ENCODE data around the gene ABCA4. TPM values are rescaled to one million over a fixed set of nuclear protein-coding genes. Genes with fewer than 3 reads are reported as not detected.
A peak's percentile ranks its signal among the peaks of the same experiment; 100 is the strongest.

The ABCA4 gene
- total RNA-seq, 4 donors from 2014 or later: 0.19 to 1.7 (median 0.45) TPM

DNA sequence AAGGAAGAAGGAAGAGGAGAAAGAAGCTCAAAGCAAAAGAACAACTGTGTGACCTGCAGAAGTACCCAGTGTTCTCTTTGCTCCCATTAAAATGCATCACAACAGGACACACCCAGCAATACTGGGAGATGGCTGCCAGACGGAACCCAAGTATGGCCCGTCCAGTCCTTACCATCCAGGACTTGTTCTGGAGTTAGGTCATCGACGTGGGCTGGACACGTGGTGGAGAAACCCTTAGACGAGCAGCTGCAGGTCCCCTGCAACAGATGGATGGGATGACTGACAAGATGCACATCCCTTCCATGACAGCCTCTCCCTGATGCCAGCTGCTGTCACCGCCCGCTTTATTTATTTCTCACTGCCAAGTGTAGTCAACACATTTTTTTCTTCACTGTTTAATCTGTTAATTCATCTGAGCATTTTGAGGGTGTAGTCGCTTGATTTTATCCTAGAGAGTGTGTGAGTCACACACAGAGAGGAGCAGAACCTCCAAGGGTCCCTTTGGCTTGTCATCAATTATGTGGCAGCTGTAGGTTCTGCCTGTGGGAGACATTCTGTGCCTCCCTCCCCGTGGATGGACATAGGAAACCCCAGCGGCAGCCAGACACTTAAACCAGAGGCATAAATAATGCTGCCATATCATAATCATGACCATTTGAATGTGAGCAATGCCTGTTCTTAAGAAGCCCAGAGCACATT lies 80.9 kb downstream of the ABCA4 start:
- peaks cover 23 to 44% (median 30%) of the 10 kb centered on the region in 4 donors for H3K4me1 ChIP-seq
- WGBS: 85% methylated on average over 11 of the region's 11 CpGs
- no peaks in the 10 kb centered on the region for H3K9me3 ChIP-seq
- DNase-seq (ENCODE audit: extremely low spot score): no peak
- H3K27me3 ChIP-seq: no peaks in the 10 kb centered on the region
- no peaks in the 10 kb centered on the region for H3K36me3 ChIP-seq
- H3K4me3 ChIP-seq: no peak overlapping the region
- H3K27ac ChIP-seq (replicated peaks in 1 of 4): peak overlapping the region; percentile 3 to 52 (median 46)
- intact Hi-C loops (cut with DNase I): no loop called here
- TF ChIP-seq EP300 (IDR thresholded peaks at IDR 0.05) (no peak), POLR2AphosphoS5 (IDR thresholded peaks at IDR 0.05) (no peak), CTCF (IDR thresholded peaks at IDR 0.05) (no peak), POLR2A (IDR thresholded peaks at IDR 0.05; ENCODE audit: low read depth) (no peak)

GRCh38 chr1:94039514-94039870 lies 81.5 kb downstream of the ABCA4 start:
- TF ChIP-seq EP300 (IDR thresholded peaks at IDR 0.05): no peak
- TF ChIP-seq CTCF (IDR thresholded peaks at IDR 0.05): peak; percentile 60 to 80 (median 69)
- WGBS: 5% methylated on average over 4 of the region's 4 CpGs
- H3K4me1 ChIP-seq: peaks cover 18 to 39% (median 24%) of the 10 kb centered on the region in 4 donors
- H3K36me3 ChIP-seq: no peaks in the 10 kb centered on the region
- intact Hi-C loops (cut with DNase I): no loop called here
- no peak overlapping the region for H3K4me3 ChIP-seq
- DNase-seq (ENCODE audit: extremely low spot score): no peak
- no peaks in the 10 kb centered on the region for H3K27me3 ChIP-seq
- no peaks in the 10 kb centered on the region for H3K9me3 ChIP-seq
- H3K27ac ChIP-seq (replicated peaks in 1 of 4): peak overlapping the region; percentile 3 to 52 (median 46)

DNA sequence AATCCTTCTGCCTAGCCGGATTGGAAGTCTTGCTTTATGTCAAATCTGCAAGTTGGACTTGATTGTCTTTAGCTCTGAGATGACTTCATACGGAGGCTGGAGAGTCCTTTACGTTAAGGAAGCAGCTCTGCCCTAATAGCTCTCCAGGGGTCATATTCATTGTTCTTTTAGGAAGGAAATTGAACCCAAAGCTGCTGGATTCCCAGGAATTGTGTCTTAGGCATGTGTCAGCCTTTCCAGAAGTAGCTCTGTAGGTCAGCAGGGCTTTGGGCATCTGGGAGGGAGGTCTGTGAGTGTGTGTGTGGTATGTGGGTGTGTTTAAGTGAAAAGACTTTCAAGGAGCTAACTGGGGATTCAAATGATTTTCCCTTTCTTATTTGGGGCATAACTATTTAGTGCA lies 82.4 kb downstream of the ABCA4 start:
- Histone ChIP-seq H3K4me1 (peaks cover 12 to 31% (median 20%) of the 10 kb centered on the region in 4 donors), H3K4me3 (no peak overlapping the region), H3K36me3 (no peaks in the 10 kb centered on the region), H3K27ac (replicated peaks in 1 of 4) (peak overlapping the region in 3 of 4 donors; percentile 3 to 52 (median 44)), H3K9me3 (no peaks in the 10 kb centered on the region), H3K27me3 (no peaks in the 10 kb centered on the region)
- intact Hi-C loops (cut with DNase I): no loop called here
- 78% methylated on average over 3 of the region's 3 CpGs for WGBS
- TF ChIP-seq POLR2AphosphoS5 (IDR thresholded peaks at IDR 0.05): peak; percentile 36 to 52
- no peak for TF ChIP-seq EP300 (IDR thresholded peaks at IDR 0.05)
- TF ChIP-seq CTCF (IDR thresholded peaks at IDR 0.05): no peak
- TF ChIP-seq POLR2A (IDR thresholded peaks at IDR 0.05; ENCODE audit: low read depth): no peak
- no peak for DNase-seq (ENCODE audit: extremely low spot score)

- H3K4me3 ChIP-seq: no peak overlapping the region
- no peaks in the 10 kb centered on the region for H3K36me3 ChIP-seq
- no peak for DNase-seq (ENCODE audit: extremely low spot score)
- no peaks in the 10 kb centered on the region for H3K9me3 ChIP-seq
- H3K27me3 ChIP-seq: no peaks in the 10 kb centered on the region
- 87% methylated on average over 9 of the region's 9 CpGs for WGBS
- H3K4me1 ChIP-seq: peaks cover 8 to 23% (median 15%) of the 10 kb centered on the region in 4 donors
- TF ChIP-seq EP300 (IDR thresholded peaks at IDR 0.05): no peak
- TF ChIP-seq POLR2A (IDR thresholded peaks at IDR 0.05; ENCODE audit: low read depth): no peak
- peak overlapping the region in 2 of 4 donors; percentile 26 to 28 for H3K27ac ChIP-seq (replicated peaks in 1 of 4)
- intact Hi-C loops (cut with DNase I): no loop called here
These were observed 83.3 kb downstream of the ABCA4 start for GRCh38 chr1:94037392-94038229.

DNA sequence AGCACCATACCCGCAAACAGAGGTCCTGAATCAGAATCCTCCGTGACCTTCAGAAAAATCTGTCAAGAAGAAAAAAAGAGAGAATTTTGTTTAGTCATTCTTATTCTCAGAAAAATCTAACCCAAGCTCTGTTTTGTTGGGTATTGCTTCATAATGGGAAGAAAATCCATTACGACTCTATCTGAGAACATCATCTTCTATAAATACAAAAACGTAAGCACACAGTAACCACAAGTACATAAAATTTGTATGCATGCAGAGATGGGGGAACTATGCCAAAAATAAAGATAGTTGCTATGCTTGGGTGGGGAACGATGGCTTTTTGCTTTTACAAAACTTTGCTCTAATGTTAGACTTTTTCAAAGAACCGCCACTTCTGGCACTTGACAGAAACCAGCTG lies 84.2 kb downstream of the ABCA4 start:
- 45% methylated on average over 6 of the region's 6 CpGs for WGBS
- Histone ChIP-seq H3K4me3 (no peak overlapping the region), H3K4me1 (peaks cover 8 to 19% (median 12%) of the 10 kb centered on the region in 4 donors), H3K9me3 (no peaks in the 10 kb centered on the region), H3K27ac (replicated peaks in 1 of 4) (peak overlapping the region in 3 of 4 donors; percentile 15 to 28 (median 26)), H3K36me3 (no peaks in the 10 kb centered on the region), H3K27me3 (no peaks in the 10 kb centered on the region)
- TF ChIP-seq POLR2A (IDR thresholded peaks at IDR 0.05; ENCODE audit: low read depth) (no peak), EP300 (IDR thresholded peaks at IDR 0.05) (no peak), POLR2AphosphoS5 (IDR thresholded peaks at IDR 0.05) (peak in 1 of 2 donors; percentile 19), CTCF (IDR thresholded peaks at IDR 0.05) (no peak)
- DNase-seq (ENCODE audit: extremely low spot score): no peak
- intact Hi-C loops (cut with DNase I): no loop called here

All from esophagus muscularis mucosa (tissue), 4 donors.